ENCODE results near the gene SIGLECL1. TPM values are rescaled to one million over a fixed set of nuclear protein-coding genes. Genes with fewer than 3 reads are reported as not detected.
A peak's percentile ranks its signal among the peaks of the same experiment; 100 is the strongest.

Gene SIGLECL1
- total RNA-seq, 1 donor from 2014 or later = not detected

DNA sequence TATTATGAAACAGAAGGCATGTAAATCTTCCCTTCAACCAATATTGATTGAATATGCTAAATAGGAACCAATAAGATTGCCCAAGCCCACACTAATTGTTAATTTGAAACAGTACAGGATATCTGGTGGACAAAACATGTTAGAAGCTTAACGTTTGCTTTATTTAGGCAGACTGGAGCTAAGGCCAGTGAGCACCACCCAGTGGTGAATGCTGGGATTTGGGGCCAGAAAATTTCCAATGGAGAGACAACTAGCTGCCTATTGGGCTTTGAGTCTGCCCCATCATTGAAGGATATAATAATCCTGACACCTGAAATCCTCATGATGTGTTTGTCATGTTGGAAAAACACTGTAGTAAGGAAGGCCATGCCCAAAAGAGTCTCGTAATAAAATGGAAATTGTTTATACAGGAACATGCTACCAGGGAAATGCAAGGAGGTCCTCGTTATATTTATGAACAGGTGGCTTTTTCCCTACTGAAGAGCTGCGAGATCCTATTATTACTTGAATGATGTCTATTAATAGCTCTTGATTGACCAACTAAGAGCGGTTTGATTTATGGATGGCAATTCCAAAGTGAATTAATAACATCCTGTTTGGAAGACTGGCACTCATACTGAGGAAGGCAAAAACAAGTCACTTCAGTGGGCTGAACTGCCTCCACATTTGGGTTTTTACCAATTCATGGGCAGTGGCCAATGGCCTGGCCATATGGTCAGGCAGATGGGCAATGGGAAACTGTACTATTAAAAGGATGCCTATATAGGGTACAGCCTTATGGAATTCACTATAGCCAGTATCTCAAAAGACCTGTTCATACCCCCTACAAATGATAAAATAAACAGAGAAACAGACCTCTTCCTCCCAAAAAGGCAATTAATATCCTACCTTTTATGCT, 8.7 kb downstream of the SIGLECL1 start:
- no peaks in the 10 kb centered on the region for H3K9me3 Mint-ChIP-seq
- peak; percentile 38 for TF ChIP-seq CTCF (IDR thresholded peaks at IDR 0.05; ENCODE audit: unreplicated experiment)
- peaks cover 23% of the 10 kb centered on the region for H3K27me3 Mint-ChIP-seq (ENCODE audit: low read depth)
- H3K36me3 Mint-ChIP-seq = no peaks in the 10 kb centered on the region
- no peak for DNase-seq (ENCODE audit: low spot score in 2 of 2, unreplicated experiment in 2 of 2)
- H3K4me3 Mint-ChIP-seq = no peak overlapping the region
- no peak overlapping the region for H3K27ac Mint-ChIP-seq
- H3K4me1 Mint-ChIP-seq = no peaks in the 10 kb centered on the region

DNA sequence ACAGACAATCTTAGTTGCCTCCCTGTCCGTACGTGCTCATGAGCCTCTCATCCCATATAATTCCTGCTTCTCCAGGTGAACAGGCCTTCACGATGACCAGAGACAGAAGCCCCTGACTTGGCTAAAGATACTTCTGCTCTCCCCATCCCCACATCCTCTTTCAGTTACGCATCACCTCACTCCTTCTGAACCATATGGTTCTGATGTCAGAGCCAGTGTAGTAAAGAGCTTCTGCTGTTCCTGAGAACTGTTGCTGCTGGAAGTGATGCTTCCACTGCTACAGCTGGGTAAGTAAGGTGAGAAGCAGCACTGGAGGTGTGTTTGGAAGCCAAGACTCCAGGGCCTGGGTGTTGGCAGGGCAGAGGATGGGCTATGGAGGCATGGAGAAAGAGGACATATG, 12.9 kb downstream of the SIGLECL1 start:
- H3K27ac Mint-ChIP-seq = no peak overlapping the region
- no peak for TF ChIP-seq CTCF (IDR thresholded peaks at IDR 0.05; ENCODE audit: unreplicated experiment)
- H3K4me1 Mint-ChIP-seq = no peaks in the 10 kb centered on the region
- H3K4me3 Mint-ChIP-seq = no peak overlapping the region
- H3K36me3 Mint-ChIP-seq = no peaks in the 10 kb centered on the region
- H3K9me3 Mint-ChIP-seq = no peaks in the 10 kb centered on the region
- no peak for DNase-seq (ENCODE audit: low spot score in 2 of 2, unreplicated experiment in 2 of 2)
- peaks cover 22% of the 10 kb centered on the region for H3K27me3 Mint-ChIP-seq (ENCODE audit: low read depth)

GRCh38 chr19:51271067-51271466, 20.2 kb downstream of the SIGLECL1 start:
- Mint-ChIP-seq H3K36me3 (no peaks in the 10 kb centered on the region), H3K27me3 (ENCODE audit: low read depth) (peaks cover 3% of the 10 kb centered on the region), H3K27ac (no peak overlapping the region), H3K4me1 (peaks cover 2% of the 10 kb centered on the region), H3K4me3 (no peak overlapping the region), H3K9me3 (no peaks in the 10 kb centered on the region)
- no peak for TF ChIP-seq CTCF (IDR thresholded peaks at IDR 0.05; ENCODE audit: unreplicated experiment)
- DNase-seq (ENCODE audit: low spot score in 2 of 2, unreplicated experiment in 2 of 2) = no peak

GRCh38 chr19:51272183-51272810, 21.4 kb downstream of the SIGLECL1 start:
- Mint-ChIP-seq H3K4me3 (no peak overlapping the region), H3K4me1 (peaks cover 2% of the 10 kb centered on the region), H3K27ac (no peak overlapping the region), H3K27me3 (ENCODE audit: low read depth) (peaks cover 5% of the 10 kb centered on the region), H3K36me3 (no peaks in the 10 kb centered on the region), H3K9me3 (no peaks in the 10 kb centered on the region)
- no peak for TF ChIP-seq CTCF (IDR thresholded peaks at IDR 0.05; ENCODE audit: unreplicated experiment)
- no peak for DNase-seq (ENCODE audit: low spot score in 2 of 2, unreplicated experiment in 2 of 2)

- H3K36me3 Mint-ChIP-seq = no peaks in the 10 kb centered on the region
- TF ChIP-seq CTCF (IDR thresholded peaks at IDR 0.05; ENCODE audit: unreplicated experiment) = no peak
- H3K9me3 Mint-ChIP-seq = no peaks in the 10 kb centered on the region
- no peak overlapping the region for H3K4me3 Mint-ChIP-seq
- no peak overlapping the region for H3K27ac Mint-ChIP-seq
- H3K4me1 Mint-ChIP-seq = peaks cover 2% of the 10 kb centered on the region
- H3K27me3 Mint-ChIP-seq (ENCODE audit: low read depth) = peaks cover 8% of the 10 kb centered on the region
- DNase-seq (ENCODE audit: low spot score in 2 of 2, unreplicated experiment in 2 of 2) = no peak
Observed at GRCh38 chr19:51274049-51274770, 23.3 kb downstream of the SIGLECL1 start.

Data from mesothelial cell of epicardium (in vitro differentiated cells).